ENCODE measurements around the gene WDR88.

WDR88 gene

GRCh38 chr19:33204136-33204973, 72.4 kb downstream of the WDR88 start:
- TF ChIP-seq, protein P1, sequence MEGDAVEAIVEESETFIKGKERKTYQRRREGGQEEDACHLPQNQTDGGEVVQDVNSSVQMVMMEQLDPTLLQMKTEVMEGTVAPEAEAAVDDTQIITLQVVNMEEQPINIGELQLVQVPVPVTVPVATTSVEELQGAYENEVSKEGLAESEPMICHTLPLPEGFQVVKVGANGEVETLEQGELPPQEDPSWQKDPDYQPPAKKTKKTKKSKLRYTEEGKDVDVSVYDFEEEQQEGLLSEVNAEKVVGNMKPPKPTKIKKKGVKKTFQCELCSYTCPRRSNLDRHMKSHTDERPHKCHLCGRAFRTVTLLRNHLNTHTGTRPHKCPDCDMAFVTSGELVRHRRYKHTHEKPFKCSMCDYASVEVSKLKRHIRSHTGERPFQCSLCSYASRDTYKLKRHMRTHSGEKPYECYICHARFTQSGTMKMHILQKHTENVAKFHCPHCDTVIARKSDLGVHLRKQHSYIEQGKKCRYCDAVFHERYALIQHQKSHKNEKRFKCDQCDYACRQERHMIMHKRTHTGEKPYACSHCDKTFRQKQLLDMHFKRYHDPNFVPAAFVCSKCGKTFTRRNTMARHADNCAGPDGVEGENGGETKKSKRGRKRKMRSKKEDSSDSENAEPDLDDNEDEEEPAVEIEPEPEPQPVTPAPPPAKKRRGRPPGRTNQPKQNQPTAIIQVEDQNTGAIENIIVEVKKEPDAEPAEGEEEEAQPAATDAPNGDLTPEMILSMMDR (IDR thresholded peaks at IDR 0.05): no peak

DNA sequence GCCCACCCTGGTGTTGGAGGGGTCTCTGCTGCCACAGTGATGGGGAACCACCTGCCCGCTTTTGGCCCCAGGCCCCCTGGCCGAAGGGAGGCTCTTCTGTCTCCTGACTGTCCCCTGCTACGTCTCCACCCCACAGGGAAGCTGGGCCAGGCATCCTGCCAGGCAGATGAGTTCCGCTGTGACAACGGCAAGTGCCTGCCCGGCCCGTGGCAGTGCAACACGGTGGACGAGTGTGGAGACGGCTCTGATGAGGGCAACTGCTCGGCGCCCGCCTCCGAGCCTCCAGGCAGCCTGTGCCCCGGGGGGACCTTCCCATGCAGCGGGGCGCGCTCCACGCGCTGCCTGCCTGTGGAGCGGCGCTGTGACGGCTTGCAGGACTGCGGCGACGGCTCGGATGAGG, 73.2 kb downstream of the WDR88 start:
- TF ChIP-seq, protein P1 (IDR thresholded peaks at IDR 0.05): no peak

- TF ChIP-seq, protein P1 (IDR thresholded peaks at IDR 0.05): no peak
These were observed 73.8 kb downstream of the WDR88 start for GRCh38 chr19:33205531-33206260.

- TF ChIP-seq, protein P1 (IDR thresholded peaks at IDR 0.05): no peak
These were observed 74.5 kb downstream of the WDR88 start for GRCh38 chr19:33206261-33207039.

GRCh38 chr19:33207040-33207620, 75.2 kb downstream of the WDR88 start:
- TF ChIP-seq, protein P1 (IDR thresholded peaks at IDR 0.05): no peak

GRCh38 chr19:33207903-33208302, 76.0 kb downstream of the WDR88 start:
- TF ChIP-seq, protein P1 (IDR thresholded peaks at IDR 0.05): no peak

DNA sequence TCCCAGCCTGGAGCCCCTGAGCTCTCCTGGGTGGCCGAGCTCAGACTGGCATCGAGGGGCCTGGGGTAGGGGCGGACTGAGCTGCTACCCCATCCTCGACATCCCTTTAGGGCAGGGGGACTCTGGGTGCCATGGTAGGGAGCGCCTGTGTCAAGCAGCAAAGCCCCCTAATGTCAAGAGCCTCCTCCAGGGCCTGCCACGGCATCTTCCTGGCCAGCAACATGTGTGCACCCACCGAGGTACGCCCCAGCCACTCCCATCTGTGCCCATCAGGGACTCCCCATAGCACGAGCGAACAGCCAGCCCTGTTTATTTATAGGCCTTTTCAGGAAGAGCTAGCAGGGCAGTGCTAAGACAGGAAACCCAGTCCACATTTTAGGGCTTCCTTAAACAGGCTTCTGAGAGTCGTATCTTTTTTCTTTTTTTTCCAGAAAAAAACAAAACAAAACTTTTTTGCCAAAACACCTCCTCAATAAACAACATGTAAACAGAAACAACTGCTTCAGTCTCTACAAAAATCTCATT, 76.5 kb downstream of the WDR88 start:
- TF ChIP-seq, protein P1 (IDR thresholded peaks at IDR 0.05): no peak

Measured in LNCAP (cell line).